Uterus (tissue), 2 donors: ENCODE results near the gene TIGD7.

Source experiments
- POLR2A ChIP-seq, 2 donors: fragments of 450-650 bp; IDR thresholded peaks; one replicate each; pipeline ENCODE4 v1.6.1; 2016; ENCODE audit warnings: antibody characterized with exemption in 2 of 2, mild to moderate bottlenecking in 1 of 2, moderate library complexity in 1 of 2
- TF ChIP-seq, protein P1 (sequence below), 4 experiments: fragments of 200-600 bp in 2 of 4; fragments of 450-650 bp in 2 of 4; sonication (generic) in 2 of 4; IDR thresholded peaks; one replicate each; pipeline ENCODE4 v1.5.1; 2016 to 2019; ENCODE audit warnings: antibody characterized with exemption in 4 of 4, mild to moderate bottlenecking in 2 of 4, moderate library complexity in 1 of 4

GRCh38 chr16:3327514-3327913, 22.3 kb upstream of the TIGD7 start:
- no peak for TF ChIP-seq POLR2A (IDR thresholded peaks at IDR 0.05)
- TF ChIP-seq, protein P1, sequence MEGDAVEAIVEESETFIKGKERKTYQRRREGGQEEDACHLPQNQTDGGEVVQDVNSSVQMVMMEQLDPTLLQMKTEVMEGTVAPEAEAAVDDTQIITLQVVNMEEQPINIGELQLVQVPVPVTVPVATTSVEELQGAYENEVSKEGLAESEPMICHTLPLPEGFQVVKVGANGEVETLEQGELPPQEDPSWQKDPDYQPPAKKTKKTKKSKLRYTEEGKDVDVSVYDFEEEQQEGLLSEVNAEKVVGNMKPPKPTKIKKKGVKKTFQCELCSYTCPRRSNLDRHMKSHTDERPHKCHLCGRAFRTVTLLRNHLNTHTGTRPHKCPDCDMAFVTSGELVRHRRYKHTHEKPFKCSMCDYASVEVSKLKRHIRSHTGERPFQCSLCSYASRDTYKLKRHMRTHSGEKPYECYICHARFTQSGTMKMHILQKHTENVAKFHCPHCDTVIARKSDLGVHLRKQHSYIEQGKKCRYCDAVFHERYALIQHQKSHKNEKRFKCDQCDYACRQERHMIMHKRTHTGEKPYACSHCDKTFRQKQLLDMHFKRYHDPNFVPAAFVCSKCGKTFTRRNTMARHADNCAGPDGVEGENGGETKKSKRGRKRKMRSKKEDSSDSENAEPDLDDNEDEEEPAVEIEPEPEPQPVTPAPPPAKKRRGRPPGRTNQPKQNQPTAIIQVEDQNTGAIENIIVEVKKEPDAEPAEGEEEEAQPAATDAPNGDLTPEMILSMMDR (IDR thresholded peaks at IDR 0.05) = no peak
